ENCODE results near the gene PPP1R14C. TPM values are rescaled to one million over a fixed set of nuclear protein-coding genes. Genes with fewer than 3 reads are reported as not detected.
A peak's percentile ranks its signal among the peaks of the same experiment; 100 is the strongest.

The PPP1R14C gene
- total RNA-seq, 2 donors from 2014 or later, result 0.26 to 0.33 TPM

DNA sequence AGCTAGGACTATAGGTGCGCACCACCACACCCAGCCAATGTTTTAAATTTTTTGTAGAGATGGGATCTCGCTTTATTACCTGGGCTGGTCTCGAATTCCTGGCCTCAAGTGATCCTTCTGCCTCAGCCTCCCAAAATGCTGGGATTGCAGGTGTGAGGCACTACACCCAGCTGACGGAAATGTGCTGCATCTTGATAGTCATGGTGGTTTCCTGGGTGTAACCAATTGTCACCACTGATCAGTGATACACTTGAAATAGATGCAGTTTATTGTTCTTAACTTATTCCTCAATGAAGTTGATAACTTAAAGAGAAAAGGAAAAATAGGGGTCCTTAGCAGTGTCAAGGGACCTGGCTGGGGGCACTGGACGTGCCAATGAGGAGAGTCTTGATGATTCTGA is 92.4 kb downstream of the PPP1R14C start:
- no peaks in the 10 kb centered on the region for H3K27me3 ChIP-seq
- no peak overlapping the region for H3K27ac ChIP-seq
- TF ChIP-seq, protein P1, sequence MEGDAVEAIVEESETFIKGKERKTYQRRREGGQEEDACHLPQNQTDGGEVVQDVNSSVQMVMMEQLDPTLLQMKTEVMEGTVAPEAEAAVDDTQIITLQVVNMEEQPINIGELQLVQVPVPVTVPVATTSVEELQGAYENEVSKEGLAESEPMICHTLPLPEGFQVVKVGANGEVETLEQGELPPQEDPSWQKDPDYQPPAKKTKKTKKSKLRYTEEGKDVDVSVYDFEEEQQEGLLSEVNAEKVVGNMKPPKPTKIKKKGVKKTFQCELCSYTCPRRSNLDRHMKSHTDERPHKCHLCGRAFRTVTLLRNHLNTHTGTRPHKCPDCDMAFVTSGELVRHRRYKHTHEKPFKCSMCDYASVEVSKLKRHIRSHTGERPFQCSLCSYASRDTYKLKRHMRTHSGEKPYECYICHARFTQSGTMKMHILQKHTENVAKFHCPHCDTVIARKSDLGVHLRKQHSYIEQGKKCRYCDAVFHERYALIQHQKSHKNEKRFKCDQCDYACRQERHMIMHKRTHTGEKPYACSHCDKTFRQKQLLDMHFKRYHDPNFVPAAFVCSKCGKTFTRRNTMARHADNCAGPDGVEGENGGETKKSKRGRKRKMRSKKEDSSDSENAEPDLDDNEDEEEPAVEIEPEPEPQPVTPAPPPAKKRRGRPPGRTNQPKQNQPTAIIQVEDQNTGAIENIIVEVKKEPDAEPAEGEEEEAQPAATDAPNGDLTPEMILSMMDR (IDR thresholded peaks at IDR 0.05), result no peak
- TF ChIP-seq POLR2A (IDR thresholded peaks at IDR 0.05), result no peak
- ATAC-seq (no peak), DNase-seq (no peak)
- H3K4me3 ChIP-seq, result no peak overlapping the region
- H3K36me3 ChIP-seq (replicated peaks in 1 of 2; ENCODE audit: insufficient read depth in 1 of 2, low read depth in 2 of 2), result no peaks in the 10 kb centered on the region
- 83 to 87% methylated on average over 5 of the region's 5 CpGs for whole genome bisulfite sequencing, 2 donors
- peaks cover 8% of the 10 kb centered on the region for H3K4me1 ChIP-seq
- no peaks in the 10 kb centered on the region for H3K9me3 ChIP-seq
- intact Hi-C loops (cut with DNase I), result no loop called here

DNA sequence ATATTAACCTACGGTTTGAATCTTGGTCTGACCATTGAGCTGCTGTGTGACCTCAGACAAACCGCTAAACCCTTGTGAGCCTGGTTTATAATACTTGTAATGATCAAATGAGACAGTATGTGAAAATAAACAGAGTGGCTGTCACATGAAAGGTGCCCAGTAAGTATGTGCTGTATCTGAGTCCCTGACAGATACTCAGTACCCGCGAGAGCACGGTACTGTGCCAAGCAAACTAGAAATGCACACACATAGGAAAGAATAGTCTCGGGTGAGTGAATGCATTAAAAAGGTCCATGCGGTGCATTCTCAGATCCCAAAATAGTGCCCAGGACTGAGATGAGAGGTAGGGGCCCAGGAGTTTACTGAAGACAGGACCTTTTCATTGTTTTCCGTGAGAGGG is 93.3 kb downstream of the PPP1R14C start:
- no peaks in the 10 kb centered on the region for H3K36me3 ChIP-seq (replicated peaks in 1 of 2; ENCODE audit: insufficient read depth in 1 of 2, low read depth in 2 of 2)
- H3K4me1 ChIP-seq, result peaks cover 8% of the 10 kb centered on the region
- H3K27ac ChIP-seq, result no peak overlapping the region
- TF ChIP-seq POLR2A (IDR thresholded peaks at IDR 0.05), result no peak
- TF ChIP-seq, protein P1 (IDR thresholded peaks at IDR 0.05), result no peak
- intact Hi-C loops (cut with DNase I), result no loop called here
- H3K27me3 ChIP-seq, result no peaks in the 10 kb centered on the region
- ATAC-seq (no peak), DNase-seq (no peak)
- no peak overlapping the region for H3K4me3 ChIP-seq
- no peaks in the 10 kb centered on the region for H3K9me3 ChIP-seq
- 55 to 58% methylated on average over 8 of the region's 8 CpGs for WGBS, 2 donors

DNA sequence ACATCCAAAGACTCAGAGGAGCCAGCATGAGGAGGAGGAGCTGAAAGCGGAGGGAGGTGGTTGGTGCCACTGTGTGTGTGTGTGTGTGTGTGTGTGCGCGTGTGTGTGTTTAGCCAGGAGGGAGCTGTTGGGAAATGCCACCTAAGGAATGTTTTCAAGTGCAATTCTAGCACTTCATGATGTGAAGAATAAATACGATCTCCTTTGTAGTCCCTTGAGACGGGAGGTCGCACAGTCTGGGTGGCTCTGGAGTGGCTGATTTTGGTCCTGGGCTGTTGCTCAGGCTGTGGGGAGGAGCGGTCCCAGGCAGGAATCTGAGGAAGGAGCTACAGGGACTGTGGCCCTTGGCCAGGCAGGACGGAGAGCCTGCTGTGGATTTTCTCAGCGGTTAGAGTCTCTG is 93.7 kb downstream of the PPP1R14C start:
- ATAC-seq (peak; percentile 62), DNase-seq (peak; percentile 47 to 67 (median 50))
- no peaks in the 10 kb centered on the region for H3K9me3 ChIP-seq
- no peaks in the 10 kb centered on the region for H3K36me3 ChIP-seq (replicated peaks in 1 of 2; ENCODE audit: insufficient read depth in 1 of 2, low read depth in 2 of 2)
- 34 to 57% methylated on average over 8 to 9 of the region's 9 CpGs for WGBS, 2 donors
- TF ChIP-seq, protein P1 (IDR thresholded peaks at IDR 0.05), result no peak
- TF ChIP-seq POLR2A (IDR thresholded peaks at IDR 0.05), result no peak
- H3K27ac ChIP-seq, result no peak overlapping the region
- H3K4me3 ChIP-seq, result no peak overlapping the region
- intact Hi-C loops (cut with DNase I), result no loop called here
- H3K27me3 ChIP-seq, result no peaks in the 10 kb centered on the region
- peaks cover 8% of the 10 kb centered on the region for H3K4me1 ChIP-seq

DNA sequence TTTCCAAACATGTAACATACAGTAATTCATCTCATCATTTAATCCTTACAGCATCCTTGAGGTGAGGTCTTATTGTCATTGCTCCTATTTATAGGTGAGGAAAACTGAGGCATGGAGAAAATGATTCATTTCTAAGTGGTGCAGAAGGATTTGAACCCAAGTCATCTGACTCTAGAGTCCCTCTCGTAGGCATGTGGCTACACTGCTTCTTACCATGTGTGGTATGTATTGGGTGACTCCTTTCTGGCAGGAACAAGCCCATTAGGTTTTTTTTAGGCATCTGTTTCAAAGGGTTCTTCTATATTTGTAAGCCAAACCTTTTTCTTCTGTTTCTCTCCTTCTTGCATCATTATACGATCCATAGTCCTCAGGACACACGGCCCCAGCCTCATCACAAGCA is 94.8 kb downstream of the PPP1R14C start:
- Histone ChIP-seq H3K27me3 (no peaks in the 10 kb centered on the region), H3K9me3 (no peaks in the 10 kb centered on the region), H3K36me3 (replicated peaks in 1 of 2; ENCODE audit: insufficient read depth in 1 of 2, low read depth in 2 of 2) (no peaks in the 10 kb centered on the region), H3K4me1 (peaks cover 8% of the 10 kb centered on the region), H3K27ac (peak overlapping the region in 2 of 4 donors; percentile 48 to 58), H3K4me3 (no peak overlapping the region)
- intact Hi-C loops (cut with DNase I), result no loop called here
- TF ChIP-seq, protein P1 (IDR thresholded peaks at IDR 0.05), result no peak
- no peak for TF ChIP-seq POLR2A (IDR thresholded peaks at IDR 0.05)
- DNase-seq, result no peak
- 81 to 82% methylated on average over 3 of the region's 3 CpGs for WGBS, 2 donors
- ATAC-seq, result no peak

DNA sequence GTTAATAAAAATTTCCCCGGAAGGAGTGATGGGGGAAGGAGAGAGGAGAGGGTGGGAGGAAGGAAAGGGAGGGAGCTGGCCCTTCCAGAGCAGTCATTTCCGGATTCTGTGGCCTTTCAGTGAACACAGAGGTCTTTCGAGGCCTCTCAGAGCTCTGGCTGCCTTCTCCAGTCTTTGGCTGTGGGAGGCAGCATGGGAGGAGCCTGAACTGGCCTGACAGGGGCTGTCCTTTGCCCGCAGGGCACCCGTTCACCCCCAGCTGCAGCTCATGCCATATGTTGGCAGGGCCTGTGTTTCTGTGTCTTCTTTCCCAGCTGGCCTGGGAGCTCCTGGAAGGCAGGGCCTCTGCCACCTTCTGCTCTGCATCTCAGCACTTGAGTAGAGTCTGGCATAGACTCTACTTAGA is 95.5 kb downstream of the PPP1R14C start:
- TF ChIP-seq, protein P1 (IDR thresholded peaks at IDR 0.05), result no peak
- no peak for TF ChIP-seq POLR2A (IDR thresholded peaks at IDR 0.05)
- WGBS, 2 donors, result 20 to 22% methylated on average over 3 to 5 of the region's 5 CpGs

More for the DNA sequence above, 95.5 kb downstream of the PPP1R14C start:
- Histone ChIP-seq H3K36me3 (replicated peaks in 1 of 2; ENCODE audit: insufficient read depth in 1 of 2, low read depth in 2 of 2) (no peaks in the 10 kb centered on the region), H3K27ac (peak overlapping the region in 3 of 4 donors; percentile 48 to 58 (median 53)), H3K4me1 (peaks cover 8% of the 10 kb centered on the region), H3K4me3 (no peak overlapping the region), H3K27me3 (no peaks in the 10 kb centered on the region), H3K9me3 (no peaks in the 10 kb centered on the region)
- ATAC-seq (peak; percentile 68), DNase-seq (peak; percentile 44 to 78 (median 72))
- intact Hi-C loops (cut with DNase I), result no loop called here

Measured in body of pancreas (tissue), 4 donors.